T-cell (primary cell): ENCODE measurements around the gene APLP2. TPM values are rescaled to one million over a fixed set of nuclear protein-coding genes. Genes with fewer than 3 reads are reported as not detected.
"Not testable (repeated sequence)": the region's sequence is repeated elsewhere in the genome, so short reads cannot be mapped to it uniquely, and the experiment has no call there.

Source experiments
- ATAC-seq, 4 experiments: fragments of 200-7000 bp in 3 of 4; fragments of 150-1000 bp in 1 of 4; cut with Tn5 transposase; replicated peaks in 1 of 4; 1 replicate in 3 of 4; 2 replicates in 1 of 4; pipeline ENCODE4 v1.10.0; 2021; ENCODE audit warnings: moderate library complexity in 3 of 4, mild to moderate bottlenecking in 2 of 4, moderate number of reproducible peaks in 1 of 4
- CTCF ChIA-PET, 2 donors: fragments of 300-600 bp; sonication (Branson Sonifier 250); formaldehyde crosslinking; loops; one replicate each; lab custom pipeline; 2022; ENCODE audit warnings: antibody characterized with exemption in 2 of 2; lab: Charles Lee
- POLR2A ChIA-PET, 2 donors: fragments of 300-600 bp; sonication (Branson Sonifier 250); formaldehyde crosslinking; loops; one replicate each; lab custom pipeline; 2022; ENCODE audit warnings: antibody characterized with exemption in 2 of 2; lab: Charles Lee
- DNase-seq, 35 experiments: peaks; one replicate each; pipeline versions ENCODE4 v3.0.0 to v3.0.0-alpha.2; 2013 to 2023
- H3K27ac ChIP-seq: one replicate; pipeline ENCODE4 v1.5.1; 2013; ENCODE audit warnings: low read length
- H3K27me3 ChIP-seq, 2 experiments: replicated peaks in 1 of 2; 1 replicate in 1 of 2; 2 replicates in 1 of 2; pipeline versions ENCODE4 v1.6.1 to v1.7.0; 2013; ENCODE audit warnings: low read length in 1 of 2, mixed read lengths in 1 of 2; ENCODE audit not compliant: control insufficient read depth in 2 of 2, insufficient read depth in 2 of 2; ENCODE audit errors: extremely low read depth in 1 of 2
- H3K36me3 ChIP-seq, 2 donors: 1 replicate in 1 of 2; 2 replicates in 1 of 2; pipeline versions ENCODE4 v1.6.1 to v1.7.0; 2013; ENCODE audit warnings: low read length in 1 of 2; ENCODE audit not compliant: control insufficient read depth in 2 of 2, insufficient read depth in 1 of 2; ENCODE audit errors: extremely low read depth in 1 of 2
- H3K4me1 ChIP-seq, 2 experiments: 1 replicate in 1 of 2; 2 replicates in 1 of 2; pipeline versions ENCODE4 v1.6.1 to v1.7.0; 2013; ENCODE audit warnings: low read length in 2 of 2, mixed read lengths in 1 of 2; ENCODE audit not compliant: insufficient read depth in 2 of 2, control insufficient read depth in 1 of 2; ENCODE audit errors: extremely low read depth in 1 of 2
- H3K4me3 ChIP-seq, 2 donors: 1 replicate in 1 of 2; 2 replicates in 1 of 2; pipeline versions ENCODE4 v1.5.1 to v1.7.0; 2013; ENCODE audit warnings: mild to moderate bottlenecking in 2 of 2, low read length in 1 of 2, moderate library complexity in 1 of 2; ENCODE audit not compliant: control insufficient read depth in 1 of 2; ENCODE audit errors: extremely low read depth in 1 of 2
- H3K9me3 ChIP-seq: 2 replicates; pipeline ENCODE4 v1.7.0; 2013
- H3K27ac Mint-ChIP-seq, 2 donors: one replicate each; pipeline ENCODE4 v1.8.0; 2020 to 2021; ENCODE audit warnings: mild to moderate bottlenecking in 2 of 2, mixed read lengths in 2 of 2
- H3K27me3 Mint-ChIP-seq, 2 donors: one replicate each; pipeline ENCODE4 v1.8.0; 2021 to 2022; ENCODE audit warnings: mixed read lengths in 2 of 2
- H3K36me3 Mint-ChIP-seq: one replicate; pipeline ENCODE4 v1.8.0; 2021; ENCODE audit warnings: mixed read lengths
- H3K4me1 Mint-ChIP-seq, 3 donors: one replicate each; pipeline ENCODE4 v1.8.0; 2020 to 2022; ENCODE audit warnings: mixed read lengths in 3 of 3, mild to moderate bottlenecking in 1 of 3
- H3K4me3 Mint-ChIP-seq, 3 donors: one replicate each; pipeline ENCODE4 v1.8.0; 2020 to 2022; ENCODE audit warnings: mild to moderate bottlenecking in 3 of 3, mixed read lengths in 3 of 3, moderate library complexity in 3 of 3
- H3K9me3 Mint-ChIP-seq, 3 donors: one replicate each; pipeline ENCODE4 v1.8.0; 2020 to 2022; ENCODE audit warnings: mixed read lengths in 3 of 3
- WGBS: methylation state at CpG from one replicate; pipeline ENCODE4 v1.1.5; 2013; ENCODE audit warnings: missing lambda C conversion rate; ENCODE audit not compliant: insufficient coverage; 5-methylcytosine and 5-hydroxymethylcytosine counted together
- total RNA-seq, 35 experiments: library from RNA in 6 of 35; stranded (reverse) in 6 of 35; fragments of 120-200 nt in 1 of 35; gene quantifications; one replicate each; pipeline versions ENCODE4 v1.2.1 to v1.2.4 and lab custom pipeline; 2013 to 2026

The APLP2 gene
- total RNA-seq, 5 donors from 2014 or later (not counting 1 experiment from before 2014, with no cell fraction given), result 36.4 to 61.9 (median 51.0) TPM

- WGBS, result 80% methylated on average over 9 of the region's 14 CpGs
- POLR2A ChIA-PET, result no interaction called here
- no peak overlapping the region for H3K4me3 Mint-ChIP-seq
- Histone ChIP-seq H3K36me3 (no peaks in the 10 kb centered on the region), H3K4me3 (no peak overlapping the region), H3K27ac (no peak overlapping the region), H3K27me3 (peaks cover 0 to 11% of the 10 kb centered on the region in 2 experiments), H3K9me3 (no peaks in the 10 kb centered on the region), H3K4me1 (no peaks in the 10 kb centered on the region)
- no peak for ATAC-seq
- H3K27me3 Mint-ChIP-seq, result no peaks in the 10 kb centered on the region
- no peak overlapping the region for H3K27ac Mint-ChIP-seq
- no peak for DNase-seq
- H3K9me3 Mint-ChIP-seq, result no peaks in the 10 kb centered on the region
- no peaks in the 10 kb centered on the region for H3K4me1 Mint-ChIP-seq
- CTCF ChIA-PET, result no interaction called here
- no peaks in the 10 kb centered on the region for H3K36me3 Mint-ChIP-seq
Observed at GRCh38 chr11:130191896-130192295, 122.2 kb downstream of the APLP2 start.

GRCh38 chr11:130192845-130193267 lies 123.2 kb downstream of the APLP2 start:
- Histone ChIP-seq H3K4me1 (no peaks in the 10 kb centered on the region), H3K36me3 (no peaks in the 10 kb centered on the region), H3K27ac (no peak overlapping the region), H3K27me3 (peaks cover 0 to 3% of the 10 kb centered on the region in 2 experiments), H3K4me3 (no peak overlapping the region), H3K9me3 (no peaks in the 10 kb centered on the region)
- Mint-ChIP-seq H3K4me1 (no peaks in the 10 kb centered on the region), H3K4me3 (no peak overlapping the region), H3K27me3 (no peaks in the 10 kb centered on the region), H3K9me3 (no peaks in the 10 kb centered on the region), H3K36me3 (no peaks in the 10 kb centered on the region), H3K27ac (no peak overlapping the region)
- ATAC-seq, result no peak
- CTCF ChIA-PET, result interaction anchor here in 1 of 2 donors (0.6 kb wide), 1 partner anchor 60 kb away, joined by 3 read pairs; no protein-coding TSS in a partner anchor
- POLR2A ChIA-PET, result no interaction called here
- no CpG with 5 or more reads among the region's 4 CpGs for WGBS
- no peak for DNase-seq

- DNase-seq, H3K4me3 Mint-ChIP-seq, H3K4me1 ChIP-seq, H3K27me3 Mint-ChIP-seq, ATAC-seq, H3K27me3 ChIP-seq, H3K9me3 Mint-ChIP-seq, CTCF ChIA-PET, H3K4me1 Mint-ChIP-seq, H3K36me3 Mint-ChIP-seq, H3K9me3 ChIP-seq, POLR2A ChIA-PET, H3K4me3 ChIP-seq, H3K27ac Mint-ChIP-seq, H3K36me3 ChIP-seq, H3K27ac ChIP-seq: not testable (repeated sequence)
- WGBS, result 90% methylated on average over 5 of the region's 14 CpGs
Observed at GRCh38 chr11:130193551-130193950, 123.9 kb downstream of the APLP2 start.

Other genes starting within 250 kb of the APLP2 start
- 10 to 100 TPM; 49.7 to 83.9 (median 65.9) TPM for gene NFRKB, start 174.3 kb upstream of the APLP2 start, total RNA-seq
- gene PRDM10, start 67.1 kb upstream of the APLP2 start, total RNA-seq, result 10 to 100 TPM in 4 of 5 donors, 1 to 10 TPM in 1; 10.0 to 15.6 (median 14.2) TPM
- 1 to 10 TPM in 2 of 5 donors, under 1 TPM in 3; 0.49 to 1.5 (median 0.82) TPM for gene ST14, start 89.9 kb downstream of the APLP2 start, total RNA-seq
- gene ZBTB44, start 245.0 kb downstream of the APLP2 start, total RNA-seq, result 10 to 100 TPM; 48.4 to 68.1 (median 65.2) TPM